NB4 (cell line): ENCODE results near the gene SLC39A11.

ENCODE experiments used
- CTCF ChIP-seq: IDR thresholded peaks from one replicate; pipeline ENCODE4 v1.5.1; 2012; ENCODE audit warnings: low read depth, low read length
- MYC ChIP-seq: IDR thresholded peaks from 2 replicates; pipeline ENCODE4 v1.6.1; 2011; ENCODE audit warnings: low read depth, low read length
- POLR2A ChIP-seq: IDR thresholded peaks from 2 replicates; pipeline ENCODE4 v1.6.1; 2011; ENCODE audit warnings: mild to moderate bottlenecking; ENCODE audit not compliant: insufficient read length; ENCODE audit errors: extremely low read depth

DNA sequence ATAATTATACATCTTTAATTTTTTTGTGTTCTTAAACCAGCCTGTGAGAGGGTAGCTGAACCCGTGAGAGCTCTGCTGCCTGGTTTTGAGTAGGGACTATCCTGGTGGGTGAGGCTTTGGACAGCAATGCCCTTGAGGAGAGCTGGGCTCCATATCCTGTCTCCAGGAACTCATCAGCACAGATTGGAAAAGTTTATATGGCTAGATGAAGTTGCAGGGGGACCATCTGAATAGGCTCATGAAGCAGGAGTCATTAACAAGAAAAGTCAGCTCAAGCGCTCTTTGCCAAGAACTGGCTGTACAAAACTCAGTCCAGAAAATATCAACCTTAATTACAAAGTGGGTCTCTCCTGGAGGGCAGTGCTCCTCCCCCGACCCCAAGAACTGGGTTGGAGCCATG, 38.5 kb upstream of the SLC39A11 start:
- no peak for TF ChIP-seq CTCF
- TF ChIP-seq MYC, result no peak
- no peak for TF ChIP-seq POLR2A
